Measurements from ENCODE around the gene CLECL1.
"Not testable (repeated sequence)": the region's sequence is repeated elsewhere in the genome, so short reads cannot be mapped to it uniquely, and the experiment has no call there.

DNA sequence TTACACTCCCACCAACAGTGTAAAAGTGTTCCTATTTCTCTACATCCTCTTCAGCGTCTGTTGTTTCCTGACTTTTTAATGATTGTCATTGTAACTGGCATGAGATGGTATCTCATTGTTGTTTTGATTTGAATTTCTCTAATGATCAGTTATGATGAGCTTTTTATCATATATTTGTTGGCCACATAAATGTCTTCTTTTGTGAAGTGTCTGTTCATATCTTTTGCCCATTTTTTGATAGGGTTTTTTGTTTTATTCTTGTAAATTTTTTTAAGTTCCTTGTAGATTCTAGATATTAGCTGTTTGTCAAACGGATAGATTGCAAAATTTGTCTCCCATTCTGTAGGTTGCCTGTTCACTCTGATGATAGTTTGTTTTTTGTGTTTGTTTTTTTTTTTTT lies 49.9 kb downstream of the CLECL1 start:
- TF ChIP-seq, protein P1, sequence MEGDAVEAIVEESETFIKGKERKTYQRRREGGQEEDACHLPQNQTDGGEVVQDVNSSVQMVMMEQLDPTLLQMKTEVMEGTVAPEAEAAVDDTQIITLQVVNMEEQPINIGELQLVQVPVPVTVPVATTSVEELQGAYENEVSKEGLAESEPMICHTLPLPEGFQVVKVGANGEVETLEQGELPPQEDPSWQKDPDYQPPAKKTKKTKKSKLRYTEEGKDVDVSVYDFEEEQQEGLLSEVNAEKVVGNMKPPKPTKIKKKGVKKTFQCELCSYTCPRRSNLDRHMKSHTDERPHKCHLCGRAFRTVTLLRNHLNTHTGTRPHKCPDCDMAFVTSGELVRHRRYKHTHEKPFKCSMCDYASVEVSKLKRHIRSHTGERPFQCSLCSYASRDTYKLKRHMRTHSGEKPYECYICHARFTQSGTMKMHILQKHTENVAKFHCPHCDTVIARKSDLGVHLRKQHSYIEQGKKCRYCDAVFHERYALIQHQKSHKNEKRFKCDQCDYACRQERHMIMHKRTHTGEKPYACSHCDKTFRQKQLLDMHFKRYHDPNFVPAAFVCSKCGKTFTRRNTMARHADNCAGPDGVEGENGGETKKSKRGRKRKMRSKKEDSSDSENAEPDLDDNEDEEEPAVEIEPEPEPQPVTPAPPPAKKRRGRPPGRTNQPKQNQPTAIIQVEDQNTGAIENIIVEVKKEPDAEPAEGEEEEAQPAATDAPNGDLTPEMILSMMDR (conservative IDR thresholded peaks at IDR 0.05; ENCODE audit: low read length), result not testable (repeated sequence)
- TF ChIP-seq EZH2phosphoT487 (IDR thresholded peaks at IDR 0.05; ENCODE audit: borderline replicate concordance, low read depth, low read length), result not testable (repeated sequence)
